ENCODE data around the gene TIGD3. TPM values are rescaled to one million over a fixed set of nuclear protein-coding genes. Genes with fewer than 3 reads are reported as not detected.

The TIGD3 gene
- total RNA-seq, 4 donors from 2014 or later = 0.19 to 0.26 (median 0.20) TPM; not detected in 1

DNA sequence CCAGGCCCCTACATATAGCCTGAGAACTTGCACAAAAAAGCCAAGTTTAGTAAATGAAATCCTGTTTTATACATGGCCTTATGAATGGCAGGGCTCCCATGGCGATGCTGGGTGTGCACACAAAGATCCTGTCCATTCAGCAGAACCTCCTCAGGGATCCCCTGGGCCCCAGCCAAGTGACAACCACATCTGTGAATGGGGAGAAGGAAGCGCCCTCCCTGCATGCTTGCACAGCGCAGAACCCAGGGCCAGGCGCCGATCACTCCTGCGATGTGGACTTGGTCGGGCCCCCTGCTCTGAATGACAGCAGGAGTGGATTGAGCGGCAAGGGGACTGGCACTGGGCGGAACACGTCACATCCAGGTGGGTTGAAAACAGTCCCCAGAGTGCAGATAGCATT is 44.3 kb upstream of the TIGD3 start:
- no peak for DNase-seq (ENCODE audit: low spot score in 2 of 2)
- no peak overlapping the region for H3K4me3 ChIP-seq (ENCODE audit: low read depth, poor library complexity, severe bottlenecking)
- no peak for TF ChIP-seq POLR2A (IDR thresholded peaks at IDR 0.05)
- TF ChIP-seq, protein P1, sequence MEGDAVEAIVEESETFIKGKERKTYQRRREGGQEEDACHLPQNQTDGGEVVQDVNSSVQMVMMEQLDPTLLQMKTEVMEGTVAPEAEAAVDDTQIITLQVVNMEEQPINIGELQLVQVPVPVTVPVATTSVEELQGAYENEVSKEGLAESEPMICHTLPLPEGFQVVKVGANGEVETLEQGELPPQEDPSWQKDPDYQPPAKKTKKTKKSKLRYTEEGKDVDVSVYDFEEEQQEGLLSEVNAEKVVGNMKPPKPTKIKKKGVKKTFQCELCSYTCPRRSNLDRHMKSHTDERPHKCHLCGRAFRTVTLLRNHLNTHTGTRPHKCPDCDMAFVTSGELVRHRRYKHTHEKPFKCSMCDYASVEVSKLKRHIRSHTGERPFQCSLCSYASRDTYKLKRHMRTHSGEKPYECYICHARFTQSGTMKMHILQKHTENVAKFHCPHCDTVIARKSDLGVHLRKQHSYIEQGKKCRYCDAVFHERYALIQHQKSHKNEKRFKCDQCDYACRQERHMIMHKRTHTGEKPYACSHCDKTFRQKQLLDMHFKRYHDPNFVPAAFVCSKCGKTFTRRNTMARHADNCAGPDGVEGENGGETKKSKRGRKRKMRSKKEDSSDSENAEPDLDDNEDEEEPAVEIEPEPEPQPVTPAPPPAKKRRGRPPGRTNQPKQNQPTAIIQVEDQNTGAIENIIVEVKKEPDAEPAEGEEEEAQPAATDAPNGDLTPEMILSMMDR (IDR thresholded peaks at IDR 0.05) = no peak
- intact Hi-C loops (cut with DNase I; ENCODE audit: low total_unique reads) = no loop called here
- WGBS, 2 donors = 38 to 50% methylated on average over 8 to 10 of the region's 10 CpGs

DNA sequence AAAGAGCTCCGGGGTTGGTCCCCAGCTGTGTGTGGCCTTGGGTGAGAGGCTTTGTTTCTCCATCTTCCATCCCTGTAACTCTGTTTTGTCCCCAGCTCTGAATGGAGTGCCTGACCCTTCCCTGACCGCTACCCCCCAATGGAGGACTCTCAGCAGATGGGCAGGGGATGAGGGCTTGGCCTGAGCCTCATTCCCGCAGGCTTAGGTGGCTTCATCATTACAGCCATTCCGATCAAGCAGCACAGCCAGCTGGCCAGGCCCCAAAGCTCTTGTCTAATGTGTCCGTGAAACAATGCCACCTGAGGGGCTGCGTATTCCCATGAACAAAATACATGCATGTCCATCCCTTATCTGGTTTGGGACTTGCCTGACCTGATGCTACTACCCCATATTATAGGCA is 43.8 kb upstream of the TIGD3 start:
- no peak for DNase-seq (ENCODE audit: low spot score in 2 of 2)
- 58 to 73% methylated on average over 5 of the region's 6 CpGs for WGBS, 2 donors
- no peak overlapping the region for H3K4me3 ChIP-seq (ENCODE audit: low read depth, poor library complexity, severe bottlenecking)
- TF ChIP-seq, protein P1 (IDR thresholded peaks at IDR 0.05) = no peak
- no peak for TF ChIP-seq POLR2A (IDR thresholded peaks at IDR 0.05)
- intact Hi-C loops (cut with DNase I; ENCODE audit: low total_unique reads) = no loop called here

DNA sequence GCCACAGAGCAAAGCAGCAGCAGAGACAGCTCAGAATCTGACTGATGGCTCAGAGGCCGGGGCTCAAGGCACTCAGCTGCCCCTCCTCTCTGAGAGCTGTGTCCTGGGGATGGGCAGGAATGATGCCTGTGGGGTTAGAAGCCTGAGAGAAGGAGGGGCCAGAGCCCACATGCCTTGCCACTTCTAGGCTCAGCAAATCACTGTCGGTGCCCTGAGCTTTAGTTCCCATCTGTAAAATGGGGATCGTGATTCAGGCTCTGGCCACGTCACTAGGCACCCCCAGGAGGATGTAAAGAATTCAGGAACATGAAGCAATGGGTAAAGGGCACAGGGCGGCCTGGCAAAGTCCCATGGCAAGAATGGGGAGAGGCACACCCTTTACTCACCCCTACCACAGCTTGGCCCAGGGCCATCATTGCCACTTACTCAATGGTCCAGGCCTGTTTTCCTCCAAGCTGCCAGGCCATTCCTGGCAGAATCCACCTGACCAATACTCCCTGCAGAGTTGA is 43.3 kb upstream of the TIGD3 start:
- no peak overlapping the region for H3K4me3 ChIP-seq (ENCODE audit: low read depth, poor library complexity, severe bottlenecking)
- TF ChIP-seq, protein P1 (IDR thresholded peaks at IDR 0.05) = no peak
- TF ChIP-seq POLR2A (IDR thresholded peaks at IDR 0.05) = no peak
- intact Hi-C loops (cut with DNase I; ENCODE audit: low total_unique reads) = no loop called here
- 64 to 76% methylated on average over 5 of the region's 5 CpGs for WGBS, 2 donors
- DNase-seq (ENCODE audit: low spot score in 2 of 2) = no peak

DNA sequence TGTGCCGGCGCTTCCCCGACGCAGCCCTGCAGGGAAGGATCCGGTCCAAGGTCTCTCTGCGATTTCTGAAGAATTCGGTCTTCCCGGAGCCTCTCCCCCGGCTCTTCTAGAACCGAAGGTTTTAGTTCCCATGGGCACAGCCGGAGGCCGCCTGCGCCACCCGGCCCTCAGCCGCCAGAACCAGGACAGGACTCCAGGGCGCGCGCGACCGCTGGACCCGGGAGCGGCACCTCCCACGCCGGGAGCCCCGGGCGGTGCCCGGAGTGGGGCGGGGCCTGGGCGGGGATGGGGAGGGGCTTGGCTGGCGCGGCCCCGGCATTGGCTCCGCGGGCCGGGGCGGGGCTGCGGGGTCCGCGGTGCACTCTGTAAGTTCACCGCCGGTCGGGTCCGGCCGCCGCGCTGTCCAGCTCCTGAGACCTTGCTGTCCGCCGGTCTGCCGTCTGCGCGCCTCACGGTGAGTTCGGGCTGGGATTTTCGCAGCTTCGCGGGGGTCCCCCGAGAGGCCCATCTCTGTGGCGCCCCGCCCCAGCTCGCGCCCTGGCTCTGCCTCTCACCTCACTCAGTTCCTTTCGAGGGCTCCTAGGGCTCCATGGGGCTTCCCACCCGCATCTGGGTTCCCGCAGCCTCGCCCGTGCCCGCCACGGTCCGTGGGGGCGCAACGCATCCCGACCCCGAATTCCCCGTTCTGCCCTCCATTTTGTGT is 39.9 kb upstream of the TIGD3 start, which contains the start of gene CDC42EP2:
CDC42EP2 (plus strand) TSS at position 366 of the 703 bp plus-strand sequence. CDS start 6,033 bp downstream, outside the sequence.
- intact Hi-C loops (cut with DNase I; ENCODE audit: low total_unique reads) = loop anchor here (5.0 kb wide), 1 partner anchor 37 kb away; no protein-coding TSS in a partner anchor
- peak within 1 kb of the TSS; percentile 49 for H3K4me3 ChIP-seq (ENCODE audit: low read depth, poor library complexity, severe bottlenecking)
- 1% methylated on average over 18 to 28 of the region's 74 CpGs for WGBS, 2 donors
- no peak for TF ChIP-seq POLR2A (IDR thresholded peaks at IDR 0.05)
- TF ChIP-seq, protein P1 (IDR thresholded peaks at IDR 0.05) = no peak
- peak; percentile 68 to 96 for DNase-seq (ENCODE audit: low spot score in 2 of 2)

DNA sequence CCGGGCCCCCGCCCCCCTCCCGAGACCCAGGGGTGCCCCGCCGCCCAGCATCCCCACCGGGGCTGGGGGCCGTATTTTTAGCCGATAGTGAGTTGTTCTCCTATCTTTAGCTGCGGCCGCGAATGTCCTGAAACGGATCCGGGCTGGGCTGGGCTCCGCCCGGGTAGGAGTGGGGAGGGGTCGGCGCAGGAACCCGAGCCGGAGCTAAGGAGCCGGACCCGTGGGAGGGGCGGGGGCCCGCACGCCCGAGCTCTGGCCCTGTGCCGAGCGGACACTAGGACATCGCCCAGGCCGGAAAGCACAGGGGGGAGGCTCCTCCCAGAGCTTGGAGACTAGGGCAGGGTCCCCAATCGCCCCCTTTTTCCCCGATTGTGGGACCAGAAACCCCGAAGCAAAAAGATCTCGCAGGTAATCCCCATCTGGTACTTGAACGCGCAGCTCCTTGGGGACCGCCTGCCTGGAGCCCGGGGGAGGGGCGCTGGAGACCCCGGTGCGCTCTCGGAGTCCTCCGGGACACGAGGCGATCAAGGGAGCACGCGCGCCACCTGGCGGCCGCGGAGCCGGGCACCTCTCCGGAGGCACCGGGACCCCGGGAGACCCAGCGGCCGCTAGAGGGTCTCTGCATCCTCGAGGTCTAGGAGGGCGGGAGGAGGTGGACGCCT is 39.2 kb upstream of the TIGD3 start:
- peak overlapping the region; percentile 49 for H3K4me3 ChIP-seq (ENCODE audit: low read depth, poor library complexity, severe bottlenecking)

More for the DNA sequence above, 39.2 kb upstream of the TIGD3 start:
- intact Hi-C loops (cut with DNase I; ENCODE audit: low total_unique reads) = loop anchor here (5.0 kb wide), 1 partner anchor 38 kb away; no protein-coding TSS in a partner anchor
- DNase-seq (ENCODE audit: low spot score in 2 of 2) = peak in 1 of 2 donors; percentile 95
- WGBS, 2 donors = 0% methylated on average over 35 to 56 of the region's 59 CpGs
- TF ChIP-seq POLR2A (IDR thresholded peaks at IDR 0.05) = no peak
- TF ChIP-seq, protein P1 (IDR thresholded peaks at IDR 0.05) = peak in 1 of 3 donors; percentile 90

Measured in lower leg skin (tissue), 4 donors.